Umbilical cord (tissue), 2 donors: ENCODE measurements around the gene AMIGO1. TPM values are rescaled to one million over a fixed set of nuclear protein-coding genes. Genes with fewer than 3 reads are reported as not detected.

ENCODE experiments used
- DNase-seq: peaks from one replicate; pipeline ENCODE4 v3.0.0-alpha.2; 2015; ENCODE audit warnings: low spot score
- total RNA-seq: library from RNA; depleted of rRNA; stranded (reverse); fragments of >200 nt; gene quantifications from one replicate; pipeline ENCODE4 v1.2.3, GENCODE V29; 2014; ENCODE audit warnings: low replicate concordance; ENCODE audit not compliant: insufficient read depth

Gene AMIGO1
- 7.9 TPM for total RNA-seq

GRCh38 chr1:109509176-109510134 lies at the start of gene AMIGO1:
Gene AMIGO1 (minus strand): TSS chr1:109509727. CDS start chr1:109508912, 815 bp downstream.
- peak; percentile 50 for DNase-seq

- DNase-seq: no peak
Observed at GRCh38 chr1:109557520-109557919, 48.0 kb upstream of the AMIGO1 start.

GRCh38 chr1:109556563-109556962 lies 47.0 kb upstream of the AMIGO1 start:
- no peak for DNase-seq

- DNase-seq: peak; percentile 98
Observed at GRCh38 chr1:109548321-109549267, 39.1 kb upstream of the AMIGO1 start, which contains the start of gene GNAI3. Gene GNAI3 (plus strand): TSS chr1:109548615. CDS start chr1:109548721, 106 bp downstream.

- DNase-seq: peak; percentile 53
Observed at GRCh38 chr1:109547463-109548320, 38.2 kb upstream of the AMIGO1 start.

- DNase-seq: peak; percentile 96
Observed at GRCh38 chr1:109546311-109547109, 37.0 kb upstream of the AMIGO1 start.

GRCh38 chr1:109543988-109544735 lies 34.6 kb upstream of the AMIGO1 start:
- DNase-seq: no peak

GRCh38 chr1:109543283-109543987 lies 33.9 kb upstream of the AMIGO1 start:
- DNase-seq: no peak

GRCh38 chr1:109542657-109543056 lies 33.1 kb upstream of the AMIGO1 start:
- DNase-seq: no peak

GRCh38 chr1:109541102-109541501 lies 31.6 kb upstream of the AMIGO1 start:
- no peak for DNase-seq

- no peak for DNase-seq
Observed at GRCh38 chr1:109539676-109540075, 30.1 kb upstream of the AMIGO1 start, which contains the start of gene GPR61. Gene GPR61 (plus strand): TSS chr1:109539872. CDS start chr1:109543023, 3,151 bp downstream.

GRCh38 chr1:109538827-109539555 lies 29.5 kb upstream of the AMIGO1 start:
- DNase-seq: no peak

GRCh38 chr1:109537450-109538178 lies 28.1 kb upstream of the AMIGO1 start:
- DNase-seq: no peak

GRCh38 chr1:109535971-109536491 lies 26.5 kb upstream of the AMIGO1 start:
- peak; percentile 20 for DNase-seq

GRCh38 chr1:109535481-109535880 lies 26.0 kb upstream of the AMIGO1 start:
- no peak for DNase-seq

- DNase-seq: no peak
Observed at GRCh38 chr1:109534307-109534858, 24.9 kb upstream of the AMIGO1 start.
